Body of pancreas (tissue), 4 donors: ENCODE data around the gene AGPAT3.

Source experiments
- CTCF ChIP-seq, 7 experiments: fragments of 450-650 bp in 4 of 7; fragments of 200-600 bp in 3 of 7; sonication (generic) in 3 of 7; IDR thresholded peaks; one replicate each; pipeline ENCODE4 v1.5.1; 2016 to 2019; ENCODE audit warnings: antibody characterized with exemption in 7 of 7
- POLR2A ChIP-seq, 3 donors: fragments of 450-650 bp; IDR thresholded peaks; one replicate each; pipeline ENCODE4 v1.6.1; 2016; ENCODE audit warnings: antibody characterized with exemption in 3 of 3, mild to moderate bottlenecking in 2 of 3

- TF ChIP-seq CTCF (IDR thresholded peaks at IDR 0.05): no peak
- TF ChIP-seq POLR2A (IDR thresholded peaks at IDR 0.05): no peak
These were observed 15.3 kb downstream of the AGPAT3 start for GRCh38 chr21:43880111-43880985.
